D721Med (cell line): Measurements from ENCODE around the gene TIMP2.

Experiments
- DNase-seq: peaks from one replicate; pipeline ENCODE4 v3.0.0; 2011; ENCODE audit warnings: low spot score; ENCODE audit not compliant: insufficient read length
- FAIRE-seq: peaks from 2 replicates; lab custom pipeline; 2011; peaks lifted over from hg19 to GRCh38; lab: Jason Lieb, UNC
- CTCF ChIP-seq: IDR thresholded peaks from 2 replicates; pipeline ENCODE4 v1.5.1; 2012; ENCODE audit warnings: mild to moderate bottlenecking, control low read depth; ENCODE audit not compliant: insufficient read depth; ENCODE audit errors: missing control alignments

The TIMP2 gene

GRCh38 chr17:78885956-78886355 is 39.2 kb downstream of the TIMP2 start:
- DNase-seq: no peak
- TF ChIP-seq CTCF: no peak
- no peak for FAIRE-seq

GRCh38 chr17:78884876-78885667 is 40.1 kb downstream of the TIMP2 start:
- FAIRE-seq: no peak
- no peak for TF ChIP-seq CTCF
- no peak for DNase-seq

GRCh38 chr17:78884148-78884825 is 40.9 kb downstream of the TIMP2 start:
- FAIRE-seq (no peak), DNase-seq (no peak)
- no peak for TF ChIP-seq CTCF

- no peak for TF ChIP-seq CTCF
- DNase-seq (no peak), FAIRE-seq (no peak)
Observed at GRCh38 chr17:78883533-78884131, 41.6 kb downstream of the TIMP2 start.

GRCh38 chr17:78883089-78883532 is 42.1 kb downstream of the TIMP2 start:
- FAIRE-seq: no peak
- TF ChIP-seq CTCF: no peak
- no peak for DNase-seq

GRCh38 chr17:78882540-78883088 is 42.6 kb downstream of the TIMP2 start:
- DNase-seq: no peak
- no peak for TF ChIP-seq CTCF
- FAIRE-seq: no peak
